ENCODE measurements around the gene SLC22A12. TPM values are rescaled to one million over a fixed set of nuclear protein-coding genes. Genes with fewer than 3 reads are reported as not detected.
"Not testable (repeated sequence)": the region's sequence is repeated elsewhere in the genome, so short reads cannot be mapped to it uniquely, and the experiment has no call there.

Gene SLC22A12
- total RNA-seq, 1 donor from 2014 or later, result not detected

GRCh38 chr11:64559351-64560138 is 31.5 kb upstream of the SLC22A12 start:
- no peaks in the 10 kb centered on the region for H3K4me1 Mint-ChIP-seq
- DNase-seq, result no peak
- no peak overlapping the region for H3K4me3 Mint-ChIP-seq
- intact Hi-C loops (cut with micrococcal nuclease), result no loop called here
- H3K27ac Mint-ChIP-seq, result no peak overlapping the region
- H3K27me3 Mint-ChIP-seq, result no peaks in the 10 kb centered on the region
- no peaks in the 10 kb centered on the region for H3K9me3 Mint-ChIP-seq
- H3K36me3 Mint-ChIP-seq (ENCODE audit: low read depth), result no peaks in the 10 kb centered on the region

- no peaks in the 10 kb centered on the region for H3K4me1 Mint-ChIP-seq
- H3K27me3 Mint-ChIP-seq, result no peaks in the 10 kb centered on the region
- H3K27ac Mint-ChIP-seq, result no peak overlapping the region
- intact Hi-C loops (cut with micrococcal nuclease), result no loop called here
- no peak for DNase-seq
- no peak overlapping the region for H3K4me3 Mint-ChIP-seq
- no peaks in the 10 kb centered on the region for H3K9me3 Mint-ChIP-seq
- H3K36me3 Mint-ChIP-seq (ENCODE audit: low read depth), result no peaks in the 10 kb centered on the region
Observed at GRCh38 chr11:64560139-64560771, 30.8 kb upstream of the SLC22A12 start.

- DNase-seq, result no peak
- no peak overlapping the region for H3K27ac Mint-ChIP-seq
- intact Hi-C loops (cut with micrococcal nuclease), result no loop called here
- H3K36me3 Mint-ChIP-seq (ENCODE audit: low read depth), result no peaks in the 10 kb centered on the region
- no peak overlapping the region for H3K4me3 Mint-ChIP-seq
- peaks cover 1% of the 10 kb centered on the region for H3K4me1 Mint-ChIP-seq
- H3K27me3 Mint-ChIP-seq, result no peaks in the 10 kb centered on the region
- H3K9me3 Mint-ChIP-seq, result no peaks in the 10 kb centered on the region
Observed at GRCh38 chr11:64560941-64561340, 30.1 kb upstream of the SLC22A12 start.

GRCh38 chr11:64561429-64561828 is 29.6 kb upstream of the SLC22A12 start:
- H3K9me3 Mint-ChIP-seq; H3K4me1 Mint-ChIP-seq; H3K27ac Mint-ChIP-seq; H3K27me3 Mint-ChIP-seq; H3K36me3 Mint-ChIP-seq (ENCODE audit: low read depth); H3K4me3 Mint-ChIP-seq; DNase-seq; intact Hi-C loops (cut with micrococcal nuclease): not testable (repeated sequence)

- Mint-ChIP-seq H3K27ac (no peak overlapping the region), H3K4me1 (peaks cover 6% of the 10 kb centered on the region), H3K27me3 (no peaks in the 10 kb centered on the region), H3K36me3 (ENCODE audit: low read depth) (no peaks in the 10 kb centered on the region), H3K4me3 (no peak overlapping the region), H3K9me3 (no peaks in the 10 kb centered on the region)
- no peak for DNase-seq
- intact Hi-C loops (cut with micrococcal nuclease), result no loop called here
Observed at GRCh38 chr11:64561984-64562722, 28.9 kb upstream of the SLC22A12 start.

GRCh38 chr11:64562723-64563351 is 28.2 kb upstream of the SLC22A12 start:
- DNase-seq, result no peak
- no peak overlapping the region for H3K27ac Mint-ChIP-seq
- H3K4me3 Mint-ChIP-seq, result no peak overlapping the region
- no peaks in the 10 kb centered on the region for H3K36me3 Mint-ChIP-seq (ENCODE audit: low read depth)
- peaks cover 6% of the 10 kb centered on the region for H3K4me1 Mint-ChIP-seq
- no peaks in the 10 kb centered on the region for H3K27me3 Mint-ChIP-seq
- intact Hi-C loops (cut with micrococcal nuclease), result no loop called here
- H3K9me3 Mint-ChIP-seq, result no peaks in the 10 kb centered on the region

GRCh38 chr11:64563966-64564365 is 27.1 kb upstream of the SLC22A12 start:
- no peaks in the 10 kb centered on the region for H3K27me3 Mint-ChIP-seq

GRCh38 chr11:64564419-64564818 is 26.6 kb upstream of the SLC22A12 start:
- Mint-ChIP-seq H3K4me3 (no peak overlapping the region), H3K4me1 (peaks cover 6% of the 10 kb centered on the region), H3K27me3 (no peaks in the 10 kb centered on the region), H3K27ac (no peak overlapping the region), H3K9me3 (no peaks in the 10 kb centered on the region), H3K36me3 (ENCODE audit: low read depth) (no peaks in the 10 kb centered on the region)
- DNase-seq, result no peak
- intact Hi-C loops (cut with micrococcal nuclease), result no loop called here

More at GRCh38 chr11:64563966-64564365, 27.1 kb upstream of the SLC22A12 start:
- no peaks in the 10 kb centered on the region for H3K9me3 Mint-ChIP-seq
- no peak overlapping the region for H3K4me3 Mint-ChIP-seq
- DNase-seq, result no peak
- H3K27ac Mint-ChIP-seq, result no peak overlapping the region
- intact Hi-C loops (cut with micrococcal nuclease), result no loop called here
- H3K36me3 Mint-ChIP-seq (ENCODE audit: low read depth), result no peaks in the 10 kb centered on the region
- peaks cover 6% of the 10 kb centered on the region for H3K4me1 Mint-ChIP-seq

- Mint-ChIP-seq H3K27ac (no peak overlapping the region), H3K27me3 (no peaks in the 10 kb centered on the region), H3K4me1 (peaks cover 6% of the 10 kb centered on the region), H3K4me3 (no peak overlapping the region), H3K9me3 (no peaks in the 10 kb centered on the region), H3K36me3 (ENCODE audit: low read depth) (no peaks in the 10 kb centered on the region)
- DNase-seq, result no peak
- intact Hi-C loops (cut with micrococcal nuclease), result no loop called here
Observed at GRCh38 chr11:64564947-64565889, 25.8 kb upstream of the SLC22A12 start.

GRCh38 chr11:64566042-64566914 is 24.7 kb upstream of the SLC22A12 start:
- DNase-seq, result peak; percentile 83
- Mint-ChIP-seq H3K4me3 (peak overlapping the region; percentile 4), H3K27me3 (no peaks in the 10 kb centered on the region), H3K36me3 (ENCODE audit: low read depth) (no peaks in the 10 kb centered on the region), H3K9me3 (no peaks in the 10 kb centered on the region), H3K4me1 (peaks cover 6% of the 10 kb centered on the region), H3K27ac (no peak overlapping the region)
- intact Hi-C loops (cut with micrococcal nuclease), result no loop called here

- Mint-ChIP-seq H3K4me3 (peak overlapping the region; percentile 4), H3K9me3 (no peaks in the 10 kb centered on the region), H3K27ac (no peak overlapping the region), H3K4me1 (peaks cover 6% of the 10 kb centered on the region), H3K27me3 (no peaks in the 10 kb centered on the region), H3K36me3 (ENCODE audit: low read depth) (no peaks in the 10 kb centered on the region)
- intact Hi-C loops (cut with micrococcal nuclease), result no loop called here
- no peak for DNase-seq
Observed at GRCh38 chr11:64566915-64567891, 23.8 kb upstream of the SLC22A12 start.

Measured in activated CD4-positive, alpha-beta T cell treated with anti-CD3 and anti-CD28 coated beads, Interleukin-2, amount 10 ng/mL, durations not matched to agents 24 days and 14 days (primary cell).